ENCODE measurements around the gene PTPRN2. TPM values are rescaled to one million over a fixed set of nuclear protein-coding genes. Genes with fewer than 3 reads are reported as not detected.

PTPRN2 gene
- total and polyA plus RNA-seq, 2 donors (not counting 3 experiments of a cell fraction or from before 2014, with no cell fraction given): 0.62 to 0.88 TPM

DNA sequence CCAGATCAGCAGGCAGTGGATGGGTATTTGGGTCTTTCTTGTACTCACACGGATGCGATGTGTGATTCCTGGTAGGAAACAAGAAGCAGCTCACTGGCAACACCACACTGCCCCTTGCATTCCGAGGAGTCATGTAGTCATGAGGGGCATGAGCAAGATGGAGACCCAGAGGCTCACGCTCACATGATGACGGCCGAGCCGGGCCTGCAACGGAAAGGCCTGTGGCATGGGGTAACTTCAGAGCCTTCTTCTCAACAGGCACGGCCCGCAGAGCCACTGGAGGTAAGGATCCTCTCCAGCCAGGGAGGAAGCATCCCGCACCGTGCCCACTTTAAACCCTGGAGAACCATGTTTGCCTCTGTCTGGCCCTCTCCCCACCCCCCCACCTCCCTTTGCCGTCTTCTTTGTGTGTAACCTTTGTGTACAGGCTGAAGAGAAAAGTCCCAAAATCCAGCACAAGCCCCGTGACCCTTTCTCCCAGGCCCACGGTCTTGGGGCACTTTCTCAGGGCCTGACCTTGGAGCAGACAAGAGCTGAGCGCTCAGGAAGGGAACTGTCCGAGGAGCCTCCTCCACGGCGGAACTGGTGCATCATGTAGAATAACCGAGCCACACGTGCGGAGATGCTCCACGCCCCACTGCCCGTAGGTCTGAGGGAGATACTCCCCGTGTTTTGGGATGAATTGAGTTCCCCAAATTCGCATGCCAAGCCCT lies 734.4 kb downstream of the PTPRN2 start:
- peaks cover 11% of the 10 kb centered on the region for H3K9me3 ChIP-seq (replicated peaks; ENCODE audit: control insufficient read depth, insufficient read depth, low read length)
- dilution Hi-C loops (cut with MboI; ENCODE audit: extremely low pct_ligation_motif_present, low sequenced_read_pairs) (no loop called here), intact Hi-C loops (cut with micrococcal nuclease) (no loop called here)
- no peak overlapping the region for H3K9ac ChIP-seq (replicated peaks; ENCODE audit: extremely low read depth, insufficient read depth, low read length)
- no peaks in the 10 kb centered on the region for H3K27me3 ChIP-seq (ENCODE audit: control insufficient read depth in 2 of 2, insufficient read depth in 2 of 2, low read length in 2 of 2)
- H3K27ac ChIP-seq (ENCODE audit: insufficient read depth, low read depth, low read length): no peak overlapping the region
- H3K4me2 ChIP-seq (ENCODE audit: insufficient read depth, low read length): no peak overlapping the region
- no peaks in the 10 kb centered on the region for H3K4me1 ChIP-seq (ENCODE audit: control insufficient read depth, extremely low read depth, insufficient read depth, low read length)
- ChIA-PET POLR2A (no interaction called here), CTCF (no interaction called here)
- no peak overlapping the region for H3K4me3 ChIP-seq (replicated peaks in 1 of 3; ENCODE audit: insufficient read depth in 1 of 3, low read depth in 1 of 3, low read length in 3 of 3)
- DNase-seq (ENCODE audit: low read depth, low spot score) (no peak), FAIRE-seq (no peak)
- H4K20me1 ChIP-seq (replicated peaks; ENCODE audit: control insufficient read depth, extremely low read depth, insufficient read depth, low read length): no peaks in the 10 kb centered on the region
- H3K79me2 ChIP-seq (ENCODE audit: control insufficient read depth, insufficient read depth, low read length): no peaks in the 10 kb centered on the region
- H3K9me1 ChIP-seq (replicated peaks; ENCODE audit: control insufficient read depth, extremely low read depth, insufficient read depth, low read length): no peaks in the 10 kb centered on the region
- no peaks in the 10 kb centered on the region for H3K36me3 ChIP-seq (ENCODE audit: control insufficient read depth in 2 of 2, extremely low read depth in 1 of 2, insufficient read depth in 2 of 2, low read length in 2 of 2)
- TF ChIP-seq, protein P1, sequence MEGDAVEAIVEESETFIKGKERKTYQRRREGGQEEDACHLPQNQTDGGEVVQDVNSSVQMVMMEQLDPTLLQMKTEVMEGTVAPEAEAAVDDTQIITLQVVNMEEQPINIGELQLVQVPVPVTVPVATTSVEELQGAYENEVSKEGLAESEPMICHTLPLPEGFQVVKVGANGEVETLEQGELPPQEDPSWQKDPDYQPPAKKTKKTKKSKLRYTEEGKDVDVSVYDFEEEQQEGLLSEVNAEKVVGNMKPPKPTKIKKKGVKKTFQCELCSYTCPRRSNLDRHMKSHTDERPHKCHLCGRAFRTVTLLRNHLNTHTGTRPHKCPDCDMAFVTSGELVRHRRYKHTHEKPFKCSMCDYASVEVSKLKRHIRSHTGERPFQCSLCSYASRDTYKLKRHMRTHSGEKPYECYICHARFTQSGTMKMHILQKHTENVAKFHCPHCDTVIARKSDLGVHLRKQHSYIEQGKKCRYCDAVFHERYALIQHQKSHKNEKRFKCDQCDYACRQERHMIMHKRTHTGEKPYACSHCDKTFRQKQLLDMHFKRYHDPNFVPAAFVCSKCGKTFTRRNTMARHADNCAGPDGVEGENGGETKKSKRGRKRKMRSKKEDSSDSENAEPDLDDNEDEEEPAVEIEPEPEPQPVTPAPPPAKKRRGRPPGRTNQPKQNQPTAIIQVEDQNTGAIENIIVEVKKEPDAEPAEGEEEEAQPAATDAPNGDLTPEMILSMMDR (IDR thresholded peaks at IDR 0.05; ENCODE audit: extremely low read depth in 1 of 2, insufficient read depth in 1 of 2, low read depth in 1 of 2, low read length in 2 of 2): no peak
- TF ChIP-seq, protein P2, sequence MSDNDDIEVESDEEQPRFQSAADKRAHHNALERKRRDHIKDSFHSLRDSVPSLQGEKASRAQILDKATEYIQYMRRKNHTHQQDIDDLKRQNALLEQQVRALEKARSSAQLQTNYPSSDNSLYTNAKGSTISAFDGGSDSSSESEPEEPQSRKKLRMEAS (IDR thresholded peaks at IDR 0.05; ENCODE audit: insufficient read depth, insufficient read length): no peak
- TF ChIP-seq JUN (IDR thresholded peaks at IDR 0.05; ENCODE audit: borderline replicate concordance, insufficient read depth, insufficient read length, low read depth): no peak
- no peak for TF ChIP-seq POLR2A (IDR thresholded peaks at IDR 0.05; ENCODE audit: low read depth, low read length)
- TF ChIP-seq MYC (IDR thresholded peaks at IDR 0.05; ENCODE audit: low read depth, low read length): no peak
- TF ChIP-seq EZH2 (IDR thresholded peaks at IDR 0.05; ENCODE audit: borderline replicate concordance, low read depth, low read length, severe bottlenecking): no peak
- no peak overlapping the region for H2AFZ ChIP-seq (ENCODE audit: low read depth, low read length)
- BruUV-seq (replicated peaks): no TSS peak

Data from endothelial cell of umbilical vein (primary cell).